ENCODE measurements around the gene CDHR3.

GRCh38 chr7:105978035-105978434 lies 15.0 kb downstream of the CDHR3 start:
- no peak for TF ChIP-seq CTCF (conservative IDR thresholded peaks at IDR 0.05; ENCODE audit: low read length)
- no peak for TF ChIP-seq EZH2phosphoT487 (IDR thresholded peaks at IDR 0.05; ENCODE audit: borderline replicate concordance)

Measured in Loucy (cell line).